GM12878 (cell line): ENCODE results near the gene BAIAP2L1. TPM values are rescaled to one million over a fixed set of nuclear protein-coding genes. Genes with fewer than 3 reads are reported as not detected.

Experiments used
- ATAC-seq: fragments of 200-7000 bp; cut with Tn5 transposase; 3 replicates; pipeline ENCODE4 v1.9.1; 2020; ENCODE audit warnings: mild to moderate bottlenecking, moderate library complexity
- BruUV-seq: library from RNA; stranded (reverse); fragments of 400-500 nt; replicated peaks from 2 replicates; lab custom pipeline; 2021; lab: Mats Ljungman, UMichigan
- CTCF ChIA-PET: fragments of 300-600 bp; sonication (Branson Sonifier 250); formaldehyde crosslinking; extraction: SDS; loops from one replicate; lab custom pipeline; 2021; ENCODE audit warnings: inconsistent platforms; lab: Yijun Ruan, JAX
- POLR2A ChIA-PET: fragments of 350-600 bp; formaldehyde crosslinking; extraction: SDS; loops from one replicate; lab custom pipeline; 2021; ENCODE audit warnings: inconsistent platforms; lab: Charles Lee
- RAD21 ChIA-PET: fragments of 300-600 bp; sonication (Branson Sonifier 250); formaldehyde crosslinking; loops from one replicate; lab custom pipeline; 2023; ENCODE audit warnings: antibody characterized with exemption; ENCODE audit not compliant: unreplicated experiment; lab: Charles Lee
- SMC1A ChIA-PET: fragments of 300-600 bp; sonication (Branson Sonifier 250); formaldehyde crosslinking; loops from one replicate; lab custom pipeline; 2023; ENCODE audit not compliant: unreplicated experiment, uncharacterized antibody; lab: Charles Lee
- DNase-seq: peaks from one replicate; pipeline ENCODE4 v3.0.0-alpha.2; 2011; ENCODE audit warnings: low read depth, low spot score
- FAIRE-seq: peaks from 3 replicates; lab custom pipeline; 2011; peaks lifted over from hg19 to GRCh38; lab: Jason Lieb, UNC
- H2AFZ ChIP-seq: 2 replicates; pipeline ENCODE4 v1.6.0; 2011; ENCODE audit warnings: low read depth, low read length, control low read depth; ENCODE audit not compliant: control insufficient read depth
- H3K27ac ChIP-seq: 2 replicates; pipeline ENCODE4 v1.5.1; 2011; ENCODE audit warnings: control low read depth; ENCODE audit not compliant: control insufficient read depth, insufficient read depth
- H3K27me3 ChIP-seq, 2 experiments: replicated peaks in 1 of 2; 2 replicates each; pipeline versions ENCODE4 v1.6.0 to v1.6.1; 2011; ENCODE audit warnings: low read length in 1 of 2; ENCODE audit not compliant: control insufficient read depth in 2 of 2, insufficient read depth in 2 of 2
- H3K36me3 ChIP-seq, 2 experiments: 2 replicates each; pipeline ENCODE4 v1.5.1; 2011; ENCODE audit warnings: low read length in 1 of 2; ENCODE audit not compliant: control insufficient read depth in 2 of 2, insufficient read depth in 2 of 2
- H3K4me1 ChIP-seq: 2 replicates; pipeline ENCODE4 v1.6.1; 2011; ENCODE audit warnings: mild to moderate bottlenecking, low read length, moderate library complexity, mixed read lengths; ENCODE audit not compliant: control insufficient read depth, insufficient read depth
- H3K4me2 ChIP-seq: 2 replicates; pipeline ENCODE4 v1.6.0; 2011; ENCODE audit warnings: control low read depth; ENCODE audit not compliant: control insufficient read depth, insufficient read depth
- H3K4me3 ChIP-seq: fragments of 200-600 bp; sonication (generic); 2 replicates; pipeline ENCODE4 v1.5.1; 2016
- H3K79me2 ChIP-seq: 2 replicates; pipeline ENCODE4 v1.6.0; 2011; ENCODE audit warnings: low read length; ENCODE audit not compliant: control insufficient read depth, insufficient read depth
- H3K9ac ChIP-seq: 2 replicates; pipeline ENCODE4 v1.8.0; 2011; ENCODE audit warnings: low read length, control low read depth, mixed read lengths; ENCODE audit not compliant: control insufficient read depth, insufficient read depth
- H3K9me3 ChIP-seq: replicated peaks from 3 replicates; pipeline ENCODE4 v1.5.1; 2011; ENCODE audit warnings: mild to moderate bottlenecking, low read length; ENCODE audit not compliant: control insufficient read depth, insufficient read depth
- H4K20me1 ChIP-seq: 2 replicates; pipeline ENCODE4 v1.6.0; 2011; ENCODE audit not compliant: control insufficient read depth, insufficient read depth
- E2F8 ChIP-seq: fragments of 450-650 bp; IDR thresholded peaks from 2 replicates; pipeline ENCODE4 v1.6.1; 2018; ENCODE audit warnings: mild to moderate bottlenecking, low read depth, moderate library complexity; ENCODE audit not compliant: partially characterized antibody
- KLF5 ChIP-seq: fragments of 450-650 bp; IDR thresholded peaks from 2 replicates; pipeline ENCODE4 v1.6.1; 2014; ENCODE audit warnings: mild to moderate bottlenecking; ENCODE audit not compliant: partially characterized antibody
- POLR2AphosphoS5 ChIP-seq: IDR thresholded peaks from 2 replicates; pipeline ENCODE4 v1.6.1; 2011; ENCODE audit warnings: mild to moderate bottlenecking, low read length, inconsistent platforms
- RAD21 ChIP-seq: IDR thresholded peaks from 2 replicates; pipeline ENCODE4 v1.6.1; 2011; ENCODE audit warnings: mild to moderate bottlenecking, low read depth, low read length, moderate library complexity; ENCODE audit not compliant: insufficient read depth
- REST ChIP-seq: IDR thresholded peaks from 2 replicates; pipeline ENCODE4 v1.6.1; 2012; ENCODE audit warnings: mild to moderate bottlenecking, low read depth, low read length
- SMC3 ChIP-seq: IDR thresholded peaks from 2 replicates; pipeline ENCODE4 v1.6.1; 2011; ENCODE audit warnings: low read length, improper control_type of control experiment, borderline replicate concordance
- TAF1 ChIP-seq: IDR thresholded peaks from 2 replicates; pipeline ENCODE4 v1.6.1; 2011; ENCODE audit warnings: mild to moderate bottlenecking, low read depth, low read length, borderline replicate concordance
- WGBS: methylation state at CpG from one replicate; pipeline ENCODE4 v1.1.6; 2016; ENCODE audit warnings: low lambda C conversion rate; ENCODE audit not compliant: insufficient replicate concordance, insufficient coverage; ENCODE audit errors: missing lambda C conversion rate; 5-methylcytosine and 5-hydroxymethylcytosine counted together
- in situ Hi-C: fragments of 300-500 bp; cut with MboI; formaldehyde crosslinking; loops from 9 replicates; pipeline ENCODE4 v1.14.3; 2018; ENCODE audit warnings: mixed read lengths
- intact Hi-C: fragments of 100-400 bp; cut with micrococcal nuclease; formaldehyde crosslinking; loops from one replicate; pipeline ENCODE4 v1.14.2; 2022; ENCODE audit not compliant: unreplicated experiment
- polyA plus RNA-seq, 11 experiments: library from polyadenylated mRNA; depleted of rRNA in 4 of 11; unstranded in 6 of 11; stranded (reverse) in 5 of 11; fragments of >200 nt; fragmentation: Nextera tagmentation in 4 of 11; fragmentation: Illumina TruSeq in 1 of 11; extraction: Ambion mirVana in 4 of 11; extraction: Trizol in 1 of 11; gene quantifications; 1 replicate in 1 of 11; 2 replicates in 10 of 11; pipeline versions ENCODE4 v1.2.1 to v1.2.3, GENCODE V29; 2011 to 2016; ENCODE audit warnings: inconsistent platforms in 2 of 11, missing spikeins in 2 of 11, low read depth in 1 of 11
- total RNA-seq, 4 experiments: library from RNA; depleted of rRNA in 3 of 4; stranded (reverse); fragments of >200 nt in 3 of 4; fragmentation: Illumina TruSeq in 1 of 4; extraction: Trizol in 1 of 4; gene quantifications; 2 replicates each; pipeline versions ENCODE4 v1.2.1 to v1.2.3, GENCODE V29; 2013 to 2021

BAIAP2L1 gene
- total and polyA plus RNA-seq, 10 of the 15 experiments (the other 5 are each of a cell fraction or from before 2014, with no cell fraction given), result 8.9 to 60.2 (median 35.7) TPM

GRCh38 chr7:98284335-98285036, 116.4 kb downstream of the BAIAP2L1 start:
- H4K20me1 ChIP-seq, result no peaks in the 10 kb centered on the region
- ChIA-PET RAD21 (interaction anchor here (1.1 kb wide), 1 partner anchor 117 kb away, joined by 8 read pairs; the partner anchor contains the start of gene BAIAP2L1), SMC1A (no interaction called here), POLR2A (no interaction called here), CTCF (interaction anchor here (2.8 kb wide), 1 partner anchor 117 kb away, joined by 10 read pairs; the partner anchor contains the start of gene BAIAP2L1)
- DNase-seq, result no peak
- intact Hi-C loops (no loop called here), in situ Hi-C loops (no loop called here)
- H3K9ac ChIP-seq, result no peak overlapping the region
- WGBS, result 77% methylated on average over 19 of the region's 20 CpGs
- H3K79me2 ChIP-seq, result peaks cover 2% of the 10 kb centered on the region; the same call in 1 of the 2 replicates
- no peaks in the 10 kb centered on the region for H3K27me3 ChIP-seq
- no peaks in the 10 kb centered on the region for H3K9me3 ChIP-seq
- no peak overlapping the region for H2AFZ ChIP-seq
- no TSS peak for BruUV-seq
- H3K4me3 ChIP-seq, result no peak overlapping the region
- TF ChIP-seq RAD21, result no peak
- FAIRE-seq, result no peak
- ATAC-seq, result no peak
- H3K36me3 ChIP-seq, result no peaks in the 10 kb centered on the region; a peak in 2 of 4 replicates
- H3K4me2 ChIP-seq, result 0 out of 2 replicates have a peak overlapping the region, but pooled peaks have one; percentile 17
- H3K4me1 ChIP-seq, result peaks cover 8% of the 10 kb centered on the region
- H3K27ac ChIP-seq, result no peak overlapping the region

- in situ Hi-C loops, result no loop called here
- TF ChIP-seq SMC3 (no peak), POLR2AphosphoS5 (no peak), REST (no peak), TAF1 (no peak), KLF5 (no peak), E2F8 (no peak)
Measured at GRCh38 chr7:98283887-98284222, 117.0 kb downstream of the BAIAP2L1 start.

More at GRCh38 chr7:98283887-98284222, 117.0 kb downstream of the BAIAP2L1 start:
- Histone ChIP-seq H3K36me3 (no peaks in the 10 kb centered on the region; a peak in 2 of 4 replicates), H3K27me3 (no peaks in the 10 kb centered on the region), H3K79me2 (peaks cover 2% of the 10 kb centered on the region; the same call in 1 of the 2 replicates), H3K4me2 (peak overlapping the region; percentile 27; the same call in 1 of the 2 replicates), H2AFZ (no peak overlapping the region), H3K9me3 (no peaks in the 10 kb centered on the region), H4K20me1 (no peaks in the 10 kb centered on the region), H3K27ac (no peak overlapping the region), H3K9ac (no peak overlapping the region), H3K4me3 (no peak overlapping the region), H3K4me1 (peaks cover 8% of the 10 kb centered on the region)
- no peak for DNase-seq
- ChIA-PET CTCF (interaction anchor here (1.6 kb wide), 1 partner anchor 117 kb away, joined by 10 read pairs; the partner anchor contains the start of gene BAIAP2L1), SMC1A (no interaction called here), POLR2A (no interaction called here), RAD21 (interaction anchor here (2.3 kb wide), 1 partner anchor 33 kb away, joined by 6 read pairs; no protein-coding TSS in a partner anchor)
- BruUV-seq, result no TSS peak
- intact Hi-C loops, result no loop called here
- 100% methylated on average over 8 of the region's 8 CpGs for WGBS
- FAIRE-seq, result no peak
- no peak for ATAC-seq
